ENCODE data around the gene OS9.
A peak's percentile ranks its signal among the peaks of the same experiment; 100 is the strongest.

The OS9 gene

DNA sequence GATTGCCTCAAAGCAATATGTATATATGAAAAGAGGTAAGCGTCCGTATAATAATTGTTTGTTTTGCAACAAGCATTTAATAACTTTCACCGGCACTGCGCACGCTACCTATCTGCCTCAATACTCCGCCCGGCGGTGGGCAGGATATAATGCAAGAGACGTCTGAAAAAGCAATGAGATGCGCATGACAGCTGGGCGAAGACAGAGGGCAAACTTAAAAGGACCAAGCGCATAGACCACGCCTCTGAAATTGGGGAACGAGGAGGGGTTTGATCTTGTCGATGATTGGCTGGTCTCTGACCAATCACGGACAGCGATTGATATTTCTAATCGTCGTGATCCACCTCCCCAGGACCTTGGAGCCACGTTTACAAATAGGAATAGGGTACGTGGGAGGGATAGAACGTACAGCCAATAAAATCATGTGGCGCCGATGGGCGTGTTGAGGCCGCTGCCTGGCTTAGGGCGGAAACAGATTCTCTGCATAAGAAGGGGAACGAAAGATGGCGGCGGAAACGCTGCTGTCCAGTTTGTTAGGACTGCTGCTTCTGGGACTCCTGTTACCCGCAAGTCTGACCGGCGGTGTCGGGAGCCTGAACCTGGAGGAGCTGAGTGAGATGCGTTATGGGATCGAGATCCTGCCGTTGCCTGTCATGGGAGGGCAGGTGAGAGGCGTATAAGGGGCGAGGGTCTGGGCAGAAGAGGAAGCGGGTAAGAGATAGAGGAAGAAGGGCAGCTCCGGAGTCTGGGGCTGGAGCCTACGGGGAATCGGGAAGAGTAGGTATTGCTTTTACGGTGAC is at the start of gene OS9 (continued):
- TF ChIP-seq, protein P1, sequence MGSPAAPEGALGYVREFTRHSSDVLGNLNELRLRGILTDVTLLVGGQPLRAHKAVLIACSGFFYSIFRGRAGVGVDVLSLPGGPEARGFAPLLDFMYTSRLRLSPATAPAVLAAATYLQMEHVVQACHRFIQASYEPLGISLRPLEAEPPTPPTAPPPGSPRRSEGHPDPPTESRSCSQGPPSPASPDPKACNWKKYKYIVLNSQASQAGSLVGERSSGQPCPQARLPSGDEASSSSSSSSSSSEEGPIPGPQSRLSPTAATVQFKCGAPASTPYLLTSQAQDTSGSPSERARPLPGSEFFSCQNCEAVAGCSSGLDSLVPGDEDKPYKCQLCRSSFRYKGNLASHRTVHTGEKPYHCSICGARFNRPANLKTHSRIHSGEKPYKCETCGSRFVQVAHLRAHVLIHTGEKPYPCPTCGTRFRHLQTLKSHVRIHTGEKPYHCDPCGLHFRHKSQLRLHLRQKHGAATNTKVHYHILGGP (tag by site-specific recombination; IDR thresholded peaks at IDR 0.05) = no peak
- TF ChIP-seq HOXC10 (CRISPR knock-in tag; IDR thresholded peaks at IDR 0.05) = no peak
- TF ChIP-seq KLF16 (tag by site-specific recombination; IDR thresholded peaks at IDR 0.05) = peak; percentile 94
- TF ChIP-seq ZNF777 (tag by site-specific recombination; IDR thresholded peaks at IDR 0.05; ENCODE audit: borderline replicate concordance) = peak; percentile 7; the same call in 1 of the 2 replicates
- TF ChIP-seq, protein P2, sequence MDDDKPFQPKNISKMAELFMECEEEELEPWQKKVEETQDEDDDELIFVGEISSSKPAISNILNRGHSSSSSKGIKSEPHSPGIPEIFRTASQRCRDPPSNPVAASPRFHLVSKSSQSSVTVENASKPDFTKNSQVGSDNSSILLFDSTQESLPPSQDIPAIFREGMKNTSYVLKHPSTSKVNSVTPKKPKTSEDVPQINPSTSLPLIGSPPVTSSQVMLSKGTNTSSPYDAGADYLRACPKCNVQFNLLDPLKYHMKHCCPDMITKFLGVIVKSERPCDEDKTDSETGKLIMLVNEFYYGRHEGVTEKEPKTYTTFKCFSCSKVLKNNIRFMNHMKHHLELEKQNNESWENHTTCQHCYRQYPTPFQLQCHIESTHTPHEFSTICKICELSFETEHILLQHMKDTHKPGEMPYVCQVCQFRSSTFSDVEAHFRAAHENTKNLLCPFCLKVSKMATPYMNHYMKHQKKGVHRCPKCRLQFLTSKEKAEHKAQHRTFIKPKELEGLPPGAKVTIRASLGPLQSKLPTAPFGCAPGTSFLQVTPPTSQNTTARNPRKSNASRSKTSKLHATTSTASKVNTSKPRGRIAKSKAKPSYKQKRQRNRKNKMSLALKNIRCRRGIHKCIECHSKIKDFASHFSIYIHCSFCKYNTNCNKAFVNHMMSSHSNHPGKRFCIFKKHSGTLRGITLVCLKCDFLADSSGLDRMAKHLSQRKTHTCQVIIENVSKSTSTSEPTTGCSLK (tag by site-specific recombination; IDR thresholded peaks at IDR 0.05) = no peak
- no peak for TF ChIP-seq ZNF626 (tag by site-specific recombination; IDR thresholded peaks at IDR 0.05)
- no peak for TF ChIP-seq ZNF624 (tag by site-specific recombination; IDR thresholded peaks at IDR 0.05)
- no peak for TF ChIP-seq HOXA7 (CRISPR knock-in tag; IDR thresholded peaks at IDR 0.05; ENCODE audit: borderline replicate concordance)
- TF ChIP-seq ZNF664 (tag by site-specific recombination; IDR thresholded peaks at IDR 0.05) = no peak
- no peak; the same call in 1 of the 2 replicates for TF ChIP-seq ZNF324 (tag by site-specific recombination; IDR thresholded peaks at IDR 0.05)
- TF ChIP-seq ZNF202 (tag by site-specific recombination; IDR thresholded peaks at IDR 0.05; ENCODE audit: borderline replicate concordance) = no peak
- TF ChIP-seq, protein P3, sequence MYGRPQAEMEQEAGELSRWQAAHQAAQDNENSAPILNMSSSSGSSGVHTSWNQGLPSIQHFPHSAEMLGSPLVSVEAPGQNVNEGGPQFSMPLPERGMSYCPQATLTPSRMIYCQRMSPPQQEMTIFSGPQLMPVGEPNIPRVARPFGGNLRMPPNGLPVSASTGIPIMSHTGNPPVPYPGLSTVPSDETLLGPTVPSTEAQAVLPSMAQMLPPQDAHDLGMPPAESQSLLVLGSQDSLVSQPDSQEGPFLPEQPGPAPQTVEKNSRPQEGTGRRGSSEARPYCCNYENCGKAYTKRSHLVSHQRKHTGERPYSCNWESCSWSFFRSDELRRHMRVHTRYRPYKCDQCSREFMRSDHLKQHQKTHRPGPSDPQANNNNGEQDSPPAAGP (tag by site-specific recombination; IDR thresholded peaks at IDR 0.05) = peak; percentile 68; the same call in 1 of the 2 replicates
- TF ChIP-seq, protein P4, sequence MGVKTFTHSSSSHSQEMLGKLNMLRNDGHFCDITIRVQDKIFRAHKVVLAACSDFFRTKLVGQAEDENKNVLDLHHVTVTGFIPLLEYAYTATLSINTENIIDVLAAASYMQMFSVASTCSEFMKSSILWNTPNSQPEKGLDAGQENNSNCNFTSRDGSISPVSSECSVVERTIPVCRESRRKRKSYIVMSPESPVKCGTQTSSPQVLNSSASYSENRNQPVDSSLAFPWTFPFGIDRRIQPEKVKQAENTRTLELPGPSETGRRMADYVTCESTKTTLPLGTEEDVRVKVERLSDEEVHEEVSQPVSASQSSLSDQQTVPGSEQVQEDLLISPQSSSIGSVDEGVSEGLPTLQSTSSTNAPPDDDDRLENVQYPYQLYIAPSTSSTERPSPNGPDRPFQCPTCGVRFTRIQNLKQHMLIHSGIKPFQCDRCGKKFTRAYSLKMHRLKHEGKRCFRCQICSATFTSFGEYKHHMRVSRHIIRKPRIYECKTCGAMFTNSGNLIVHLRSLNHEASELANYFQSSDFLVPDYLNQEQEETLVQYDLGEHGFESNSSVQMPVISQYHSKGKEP (tag by site-specific recombination; IDR thresholded peaks at IDR 0.05) = no peak
- peak; percentile 97 for TF ChIP-seq ZNF335 (tag by site-specific recombination; conservative IDR thresholded peaks at IDR 0.05)
- no peak for TF ChIP-seq ZNF274 (IDR thresholded peaks at IDR 0.05; ENCODE audit: low read length)
- no peak for TF ChIP-seq ZNF274 (tag by site-specific recombination; IDR thresholded peaks at IDR 0.05; ENCODE audit: borderline replicate concordance)
- TF ChIP-seq, protein P5, sequence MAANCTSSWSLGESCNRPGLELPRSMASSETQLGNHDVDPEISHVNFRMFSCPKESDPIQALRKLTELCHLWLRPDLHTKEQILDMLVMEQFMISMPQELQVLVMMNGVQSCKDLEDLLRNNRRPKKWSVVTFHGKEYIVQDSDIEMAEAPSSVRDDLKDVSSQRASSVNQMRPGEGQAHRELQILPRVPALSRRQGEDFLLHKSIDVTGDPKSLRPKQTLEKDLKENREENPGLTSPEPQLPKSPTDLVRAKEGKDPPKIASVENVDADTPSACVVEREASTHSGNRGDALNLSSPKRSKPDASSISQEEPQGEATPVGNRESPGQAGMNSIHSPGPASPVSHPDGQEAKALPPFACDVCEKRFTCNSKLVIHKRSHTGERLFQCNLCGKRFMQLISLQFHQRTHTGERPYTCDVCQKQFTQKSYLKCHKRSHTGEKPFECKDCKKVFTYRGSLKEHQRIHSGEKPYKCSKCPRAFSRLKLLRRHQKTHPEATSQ (tag by site-specific recombination; IDR thresholded peaks at IDR 0.05) = no peak
- TF ChIP-seq ZBTB1 (tag by site-specific recombination; IDR thresholded peaks at IDR 0.05) = no peak
- TF ChIP-seq KLF10 (tag by site-specific recombination; IDR thresholded peaks at IDR 0.05) = peak; percentile 95
- TF ChIP-seq ZNF544 (tag by site-specific recombination; IDR thresholded peaks at IDR 0.05) = no peak
- TF ChIP-seq ZSCAN30 (tag by site-specific recombination; IDR thresholded peaks at IDR 0.05) = no peak; the same call in 1 of the 2 replicates
- TF ChIP-seq ZNF76 (tag by site-specific recombination; IDR thresholded peaks at IDR 0.05; ENCODE audit: borderline replicate concordance, low read depth) = peak; percentile 84; the same call in 1 of the 2 replicates
- TF ChIP-seq, protein P6, sequence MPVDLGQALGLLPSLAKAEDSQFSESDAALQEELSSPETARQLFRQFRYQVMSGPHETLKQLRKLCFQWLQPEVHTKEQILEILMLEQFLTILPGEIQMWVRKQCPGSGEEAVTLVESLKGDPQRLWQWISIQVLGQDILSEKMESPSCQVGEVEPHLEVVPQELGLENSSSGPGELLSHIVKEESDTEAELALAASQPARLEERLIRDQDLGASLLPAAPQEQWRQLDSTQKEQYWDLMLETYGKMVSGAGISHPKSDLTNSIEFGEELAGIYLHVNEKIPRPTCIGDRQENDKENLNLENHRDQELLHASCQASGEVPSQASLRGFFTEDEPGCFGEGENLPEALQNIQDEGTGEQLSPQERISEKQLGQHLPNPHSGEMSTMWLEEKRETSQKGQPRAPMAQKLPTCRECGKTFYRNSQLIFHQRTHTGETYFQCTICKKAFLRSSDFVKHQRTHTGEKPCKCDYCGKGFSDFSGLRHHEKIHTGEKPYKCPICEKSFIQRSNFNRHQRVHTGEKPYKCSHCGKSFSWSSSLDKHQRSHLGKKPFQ (tag by site-specific recombination; IDR thresholded peaks at IDR 0.05) = no peak
- no peak for TF ChIP-seq ZNF311 (tag by site-specific recombination; IDR thresholded peaks at IDR 0.05; ENCODE audit: borderline replicate concordance)
- TF ChIP-seq ZBTB20 (tag by site-specific recombination; IDR thresholded peaks at IDR 0.05) = peak; percentile 36; the same call in 1 of the 2 replicates
- TF ChIP-seq ZNF747 (tag by site-specific recombination; IDR thresholded peaks at IDR 0.05) = no peak
- TF ChIP-seq ZNF394 (tag by site-specific recombination; IDR thresholded peaks at IDR 0.05; ENCODE audit: borderline replicate concordance) = peak; percentile 33; the same call in 1 of the 2 replicates
- no peak for TF ChIP-seq GLI2 (tag by site-specific recombination; IDR thresholded peaks at IDR 0.05; ENCODE audit: borderline replicate concordance, low read depth)

Measured in HEK293 (cell line).